ENCODE measurements around the gene ZNF438.

GRCh38 chr10:31070691-31071090 is 39.0 kb upstream of the ZNF438 start:
- TF ChIP-seq CTCF (IDR thresholded peaks at IDR 0.05; ENCODE audit: low read depth, low read length, poor library complexity, severe bottlenecking) (no peak), EZH2phosphoT487 (IDR thresholded peaks at IDR 0.05; ENCODE audit: borderline replicate concordance, low read length) (no peak)

All from DOHH2 (cell line).